GM12878 (cell line): Measurements from ENCODE around the gene SUPT3H.

Experiments
- POLR2AphosphoS5 ChIP-seq: IDR thresholded peaks from 2 replicates; pipeline ENCODE4 v1.6.1; 2011; ENCODE audit warnings: mild to moderate bottlenecking, low read length, inconsistent platforms
- RFX5 ChIP-seq: IDR thresholded peaks from 2 replicates; pipeline ENCODE4 v1.6.1; 2011; ENCODE audit warnings: low read depth, low read length, improper control_type of control experiment
- SP1 ChIP-seq: IDR thresholded peaks from one replicate; pipeline ENCODE4 v1.6.1; 2011; ENCODE audit warnings: low read depth, low read length

DNA sequence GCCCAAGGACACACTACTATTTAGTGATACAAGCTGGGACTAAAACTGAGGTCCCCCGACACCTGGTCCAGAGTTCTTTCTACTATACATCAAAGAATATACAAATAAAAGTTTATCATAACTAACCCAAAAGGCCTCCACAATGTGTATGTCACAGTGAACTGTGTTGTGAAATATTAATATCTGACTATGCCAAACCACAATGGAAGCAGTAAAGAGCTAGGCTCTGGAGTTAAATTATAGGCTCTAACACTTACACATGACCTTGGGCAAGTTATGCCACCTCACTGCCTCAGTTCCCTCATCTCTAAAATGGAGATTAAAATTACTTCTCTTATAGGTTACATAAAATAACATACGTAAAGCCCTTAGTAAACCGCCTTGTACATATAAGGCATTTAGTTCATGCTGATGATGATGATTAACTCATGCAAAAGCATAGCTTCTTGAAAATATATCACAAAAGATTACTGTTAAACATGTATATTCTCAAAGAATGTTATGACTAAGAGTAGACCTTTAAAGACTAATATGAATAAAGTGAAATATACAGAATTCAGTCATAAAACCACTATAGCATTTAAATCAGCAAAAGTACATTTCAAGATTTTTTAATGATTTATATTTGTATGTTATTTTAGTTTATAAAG, 5.7 kb downstream of the SUPT3H start:
- TF ChIP-seq RFX5 = no peak
- TF ChIP-seq SP1 = no peak
- TF ChIP-seq POLR2AphosphoS5 = no peak
